K562 (cell line): ENCODE results near the gene C20orf96. TPM values are rescaled to one million over a fixed set of nuclear protein-coding genes. Genes with fewer than 3 reads are reported as not detected.

ENCODE experiments used
- CEBPB ChIP-seq: fragments of 450-650 bp; IDR thresholded peaks from 2 replicates; pipeline ENCODE4 v1.6.1; 2016; ENCODE audit warnings: missing genetic modification characterization, missing compliant biosample characterization
- CHCHD3 ChIP-seq: fragments of 250-450 bp; sonication (Bioruptor Pico); IDR thresholded peaks from 2 replicates; pipeline ENCODE4 v2.1.2; 2022; ENCODE audit warnings: mild to moderate bottlenecking
- CREB3L1 ChIP-seq: fragments of 450-650 bp; IDR thresholded peaks from 2 replicates; pipeline ENCODE4 v1.6.1; 2014; ENCODE audit warnings: low read depth, mild to moderate bottlenecking, moderate library complexity, borderline replicate concordance
- CREBBP ChIP-seq: IDR thresholded peaks from one replicate; pipeline ENCODE4 v1.6.1; 2012; ENCODE audit warnings: low read depth, mild to moderate bottlenecking, control low read depth, inconsistent platforms, low read length
- EP300 ChIP-seq: IDR thresholded peaks from 2 replicates; pipeline ENCODE4 v1.6.1; 2012; ENCODE audit warnings: low read length, improper control_type of control experiment
- FIP1L1 ChIP-seq: fragments of 200-400 bp; formaldehyde crosslinking; IDR thresholded peaks from 2 replicates; pipeline ENCODE4 v1.6.1; 2018; ENCODE audit warnings: mild to moderate bottlenecking, low read depth, low read length; ENCODE audit not compliant: poor library complexity, severe bottlenecking
- IFI16 ChIP-seq: fragments of 250-450 bp; sonication (Bioruptor Pico); IDR thresholded peaks from 2 replicates; pipeline ENCODE4 v2.1.2; 2022; ENCODE audit warnings: mild to moderate bottlenecking, inconsistent platforms
- ILF3 ChIP-seq: fragments of 450-650 bp; IDR thresholded peaks from 2 replicates; pipeline ENCODE4 v1.6.1; 2018; ENCODE audit warnings: antibody characterized with exemption, mild to moderate bottlenecking, moderate library complexity, borderline replicate concordance
- IRF9 ChIP-seq: fragments of 450-650 bp; IDR thresholded peaks from 2 replicates; pipeline ENCODE4 v1.6.1; 2016; ENCODE audit warnings: missing biosample characterization, missing genetic modification characterization
- MCM5 ChIP-seq: fragments of 450-650 bp; IDR thresholded peaks from 2 replicates; pipeline ENCODE4 v1.6.1; 2016; ENCODE audit warnings: low read depth
- MITF ChIP-seq: IDR thresholded peaks from 2 replicates; pipeline ENCODE4 v1.6.1; 2014; ENCODE audit warnings: antibody characterized with exemption
- NCOR1 ChIP-seq: fragments of 450-650 bp; IDR thresholded peaks from 2 replicates; pipeline ENCODE4 v1.6.1; 2016; ENCODE audit warnings: mild to moderate bottlenecking, moderate library complexity
- NELFE ChIP-seq: IDR thresholded peaks from 2 replicates; pipeline ENCODE4 v1.6.1; 2011; ENCODE audit warnings: mild to moderate bottlenecking; ENCODE audit not compliant: insufficient read depth, insufficient read length
- NR1H2 ChIP-seq: sonication (generic); formaldehyde crosslinking; IDR thresholded peaks from 2 replicates; pipeline ENCODE4 v1.4.0; 2020; ENCODE audit warnings: mild to moderate bottlenecking, missing genetic modification reagents
- POLR2A ChIP-seq: fragments of 450-650 bp; conservative IDR thresholded peaks from 2 replicates; pipeline ENCODE4 v1.6.1; 2016
- PURB ChIP-seq: sonication (generic); formaldehyde crosslinking; IDR thresholded peaks from 2 replicates; pipeline ENCODE4 v1.9.0; 2021; ENCODE audit warnings: low read depth, mild to moderate bottlenecking, missing genetic modification reagents
- SMAD4 ChIP-seq: fragments of 250-450 bp; sonication (Bioruptor Pico); conservative IDR thresholded peaks from 2 replicates; pipeline ENCODE4 v1.8.0; 2021; ENCODE audit warnings: inconsistent platforms, mild to moderate bottlenecking, moderate library complexity
- SRSF1 ChIP-seq: fragments of 200-400 bp; formaldehyde crosslinking; IDR thresholded peaks from 2 replicates; pipeline ENCODE4 v1.6.1; 2017; ENCODE audit warnings: mild to moderate bottlenecking, low read depth, low read length, moderate library complexity
- STAT6 ChIP-seq: sonication (generic); formaldehyde crosslinking; IDR thresholded peaks from 2 replicates; pipeline ENCODE4 v1.8.1; 2023; ENCODE audit warnings: mild to moderate bottlenecking, missing genetic modification reagents
- TCF7 ChIP-seq: sonication (generic); IDR thresholded peaks from 2 replicates; pipeline ENCODE4 v1.6.1; 2016; ENCODE audit warnings: antibody characterized with exemption, borderline replicate concordance
- TFAP4 ChIP-seq: sonication (generic); formaldehyde crosslinking; IDR thresholded peaks from 2 replicates; pipeline ENCODE4 v1.8.0; 2022; ENCODE audit warnings: missing genetic modification reagents, mild to moderate bottlenecking, moderate library complexity, borderline replicate concordance
- ZNF436 ChIP-seq: fragments of 250-450, 450-650 bp; sonication (Bioruptor Pico); formaldehyde crosslinking; IDR thresholded peaks from 2 replicates; pipeline ENCODE4 v1.7.0; 2020; ENCODE audit warnings: mild to moderate bottlenecking
- polyA plus RNA-seq, 8 experiments: library from polyadenylated mRNA; depleted of rRNA in 4 of 8; stranded (reverse) in 5 of 8; unstranded in 3 of 8; fragments of >200 nt; fragmentation: Nextera tagmentation in 2 of 8; fragmentation: Illumina TruSeq in 1 of 8; extraction: Ambion mirVana in 2 of 8; extraction: Trizol in 1 of 8; gene quantifications; 2 replicates each; pipeline versions ENCODE4 v1.2.1 to v1.2.3, GENCODE V29; 2011 to 2014; ENCODE audit warnings: inconsistent platforms in 1 of 8, missing spikeins in 1 of 8
- total RNA-seq, 7 experiments: library from RNA; depleted of rRNA in 6 of 7; stranded (reverse); fragments of >200 nt in 6 of 7; fragmentation: Illumina TruSeq in 2 of 7; extraction: Trizol in 2 of 7; gene quantifications; 2 replicates each; pipeline versions ENCODE4 v1.2.1 to v1.2.3, GENCODE V29; 2011 to 2021; ENCODE audit warnings: low replicate concordance in 1 of 7

The C20orf96 gene
- total and polyA plus RNA-seq, 9 of the 15 experiments (the other 6 are each of a cell fraction or from before 2014, with no cell fraction given): 1.7 to 11.7 (median 4.2) TPM

GRCh38 chr20:297098-297924 is 6.8 kb upstream of the C20orf96 start, which contains the start of gene ZCCHC3 (continued):
- TF ChIP-seq STAT6 (no peak), MCM5 (no peak), EP300 (no peak), CREBBP (no peak), TFAP4 (CRISPR knock-in tag) (peak; percentile 93), FIP1L1 (no peak), NR1H2 (CRISPR knock-in tag) (no peak), SRSF1 (no peak), MITF (no peak), CHCHD3 (CRISPR knock-in tag) (no peak), NCOR1 (no peak), IFI16 (CRISPR knock-in tag) (no peak), TCF7 (no peak), ZNF436 (CRISPR knock-in tag) (no peak), NELFE (no peak), POLR2A (peak; percentile 67), IRF9 (tag) (no peak), CREB3L1 (peak; percentile 55; the same call in 1 of the 2 replicates), SMAD4 (CRISPR knock-in tag) (peak; percentile 76), PURB (CRISPR knock-in tag) (no peak), CEBPB (tag) (peak; percentile 95), ILF3 (no peak)
